Chondrocyte (in vitro differentiated cells): ENCODE measurements around the gene TNFRSF1B. TPM values are rescaled to one million over a fixed set of nuclear protein-coding genes. Genes with fewer than 3 reads are reported as not detected.

Experiments used
- DNase-seq: peaks from one replicate; pipeline ENCODE4 v3.0.0; 2021; ENCODE audit warnings: mixed read lengths, low spot score
- H3K27ac Mint-ChIP-seq: one replicate; pipeline ENCODE4 v1.8.0; 2021; ENCODE audit warnings: mild to moderate bottlenecking, moderate library complexity, mixed read lengths; ENCODE audit not compliant: unreplicated experiment
- H3K27me3 Mint-ChIP-seq: 2 replicates; pipeline ENCODE4 v1.8.0; 2021; ENCODE audit warnings: low read depth, mixed read lengths
- H3K36me3 Mint-ChIP-seq: 2 replicates; pipeline ENCODE4 v1.8.0; 2021; ENCODE audit warnings: low read depth, mixed read lengths
- H3K4me1 Mint-ChIP-seq: 2 replicates; pipeline ENCODE4 v1.8.0; 2021; ENCODE audit warnings: low read depth, mild to moderate bottlenecking, mixed read lengths
- H3K4me3 Mint-ChIP-seq: one replicate; pipeline ENCODE4 v1.8.0; 2021; ENCODE audit warnings: mild to moderate bottlenecking, moderate library complexity, mixed read lengths; ENCODE audit not compliant: unreplicated experiment
- H3K9me3 Mint-ChIP-seq: 2 replicates; pipeline ENCODE4 v1.8.0; 2021; ENCODE audit warnings: low read depth, mixed read lengths
- CTCF ChIP-seq: fragments of 200-600 bp; sonication (generic); IDR thresholded peaks from 2 replicates; pipeline ENCODE4 v1.5.0; 2021; ENCODE audit warnings: antibody characterized with exemption, mild to moderate bottlenecking, moderate library complexity
- total RNA-seq: library from RNA; stranded (reverse); gene quantifications from 3 replicates; pipeline ENCODE4 v1.2.1, GENCODE V29; 2021

Gene TNFRSF1B
- total RNA-seq, 1 donor from 2014 or later, result 0.22 TPM

- Mint-ChIP-seq H3K4me1 (no peaks in the 10 kb centered on the region), H3K27me3 (peaks cover 31% of the 10 kb centered on the region), H3K4me3 (no peak overlapping the region), H3K9me3 (no peaks in the 10 kb centered on the region), H3K27ac (no peak overlapping the region), H3K36me3 (no peaks in the 10 kb centered on the region)
- no peak for DNase-seq
- TF ChIP-seq CTCF, result no peak
Observed at GRCh38 chr1:12125422-12126355, 41.1 kb upstream of the TNFRSF1B start.

GRCh38 chr1:12126781-12127180 lies 40.0 kb upstream of the TNFRSF1B start:
- H3K36me3 Mint-ChIP-seq, result no peaks in the 10 kb centered on the region
- H3K9me3 Mint-ChIP-seq, result no peaks in the 10 kb centered on the region
- no peak for DNase-seq
- H3K27ac Mint-ChIP-seq, result no peak overlapping the region
- no peaks in the 10 kb centered on the region for H3K4me1 Mint-ChIP-seq
- no peak overlapping the region for H3K4me3 Mint-ChIP-seq
- peaks cover 21% of the 10 kb centered on the region for H3K27me3 Mint-ChIP-seq
- TF ChIP-seq CTCF, result no peak

DNA sequence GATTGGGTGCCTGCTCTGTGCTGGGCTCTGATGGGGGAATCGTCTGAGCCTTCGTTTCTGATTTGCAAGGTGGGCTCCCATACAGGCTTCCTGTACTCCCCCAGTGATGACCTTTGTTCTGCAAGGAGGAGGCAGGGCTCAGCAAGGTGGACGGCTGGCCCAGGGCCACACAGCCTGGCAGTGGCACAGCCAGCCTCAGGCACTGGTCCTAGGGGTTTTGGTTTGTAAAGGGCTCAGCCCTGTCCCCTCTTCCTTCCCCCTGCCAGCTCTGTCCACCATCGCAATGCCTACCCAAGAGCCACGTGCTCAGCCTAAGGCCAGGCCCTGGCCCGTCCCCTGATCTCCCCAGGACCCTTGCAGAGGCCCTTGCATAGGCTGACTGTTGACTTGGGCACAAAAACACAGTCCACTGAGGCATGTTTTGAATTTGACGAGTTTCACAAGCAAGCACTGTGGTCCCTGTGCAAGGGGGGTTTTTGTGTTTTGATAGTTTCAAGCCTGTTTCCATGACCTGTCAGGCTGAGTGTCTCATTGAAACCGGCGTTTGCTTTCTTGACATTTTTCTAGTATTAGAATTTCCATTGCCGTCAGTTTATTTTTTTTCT lies 39.5 kb upstream of the TNFRSF1B start:
- no peaks in the 10 kb centered on the region for H3K4me1 Mint-ChIP-seq
- no peaks in the 10 kb centered on the region for H3K9me3 Mint-ChIP-seq
- peaks cover 19% of the 10 kb centered on the region for H3K27me3 Mint-ChIP-seq
- DNase-seq, result no peak
- H3K27ac Mint-ChIP-seq, result no peak overlapping the region
- no peaks in the 10 kb centered on the region for H3K36me3 Mint-ChIP-seq
- H3K4me3 Mint-ChIP-seq, result no peak overlapping the region
- TF ChIP-seq CTCF, result no peak

GRCh38 chr1:12128120-12128519 lies 38.7 kb upstream of the TNFRSF1B start:
- Mint-ChIP-seq H3K27ac (no peak overlapping the region), H3K4me1 (peaks cover 4% of the 10 kb centered on the region), H3K27me3 (peaks cover 17% of the 10 kb centered on the region), H3K36me3 (no peaks in the 10 kb centered on the region), H3K9me3 (no peaks in the 10 kb centered on the region), H3K4me3 (no peak overlapping the region)
- DNase-seq, result no peak
- TF ChIP-seq CTCF, result no peak

- TF ChIP-seq CTCF, result no peak
- Mint-ChIP-seq H3K9me3 (no peaks in the 10 kb centered on the region), H3K4me1 (peaks cover 5% of the 10 kb centered on the region), H3K27me3 (peaks cover 15% of the 10 kb centered on the region), H3K36me3 (no peaks in the 10 kb centered on the region), H3K4me3 (no peak overlapping the region), H3K27ac (no peak overlapping the region)
- DNase-seq, result no peak
Observed at GRCh38 chr1:12129624-12130023, 37.2 kb upstream of the TNFRSF1B start.
